H9 (cell line): ENCODE results near the gene RORC. TPM values are rescaled to one million over a fixed set of nuclear protein-coding genes. Genes with fewer than 3 reads are reported as not detected.

Experiments
- DNase-seq: peaks from one replicate; pipeline ENCODE4 v3.0.0-alpha.2; 2017
- H2AFZ ChIP-seq: one replicate; pipeline ENCODE4 v1.6.1; 2013; ENCODE audit warnings: mild to moderate bottlenecking, low read length, control low read depth, moderate library complexity
- H2AK5ac ChIP-seq: 2 replicates; pipeline ENCODE4 v1.6.1; 2013; ENCODE audit warnings: low read length, control low read depth, mixed read lengths; ENCODE audit not compliant: insufficient read length
- H2BK120ac ChIP-seq: one replicate; pipeline ENCODE4 v1.6.1; 2013; ENCODE audit warnings: low read depth, mild to moderate bottlenecking, low read length, control low read depth, inconsistent platforms; ENCODE audit not compliant: poor library complexity, severe bottlenecking
- H2BK12ac ChIP-seq: 2 replicates; pipeline ENCODE4 v1.6.1; 2013; ENCODE audit warnings: low read length, control low read depth, mixed read lengths, low read depth; ENCODE audit not compliant: insufficient read length
- H2BK15ac ChIP-seq: 2 replicates; pipeline ENCODE4 v1.6.1; 2013; ENCODE audit warnings: low read depth, low read length, control low read depth
- H2BK20ac ChIP-seq: one replicate; pipeline ENCODE4 v1.6.1; 2013; ENCODE audit warnings: low read depth, mild to moderate bottlenecking, low read length, control low read depth, inconsistent platforms; ENCODE audit not compliant: poor library complexity, severe bottlenecking
- H2BK5ac ChIP-seq: 2 replicates; pipeline ENCODE4 v1.6.1; 2013; ENCODE audit warnings: low read length, control low read depth, mixed read lengths; ENCODE audit not compliant: insufficient read length
- H3K14ac ChIP-seq: 2 replicates; pipeline ENCODE4 v1.6.1; 2013; ENCODE audit warnings: low read length, control low read depth; ENCODE audit not compliant: insufficient read depth
- H3K18ac ChIP-seq: 2 replicates; pipeline ENCODE4 v1.6.1; 2013; ENCODE audit warnings: low read depth, mild to moderate bottlenecking, mixed read lengths, low read length, control low read depth; ENCODE audit not compliant: insufficient read length
- H3K23ac ChIP-seq: 2 replicates; pipeline ENCODE4 v1.6.1; 2013; ENCODE audit warnings: low read length, control low read depth, mixed read lengths, low read depth; ENCODE audit not compliant: insufficient read length
- H3K23me2 ChIP-seq: 2 replicates; pipeline ENCODE4 v1.6.1; 2013; ENCODE audit warnings: low read depth, mild to moderate bottlenecking, mixed read lengths, low read length, control low read depth; ENCODE audit not compliant: insufficient read length, poor library complexity, severe bottlenecking
- H3K27ac ChIP-seq: 2 replicates; pipeline ENCODE4 v1.5.1; 2013; ENCODE audit warnings: low read length, control low read depth, mixed read lengths, low read depth; ENCODE audit not compliant: insufficient read length
- H3K27me3 ChIP-seq: 2 replicates; pipeline ENCODE4 v1.6.1; 2013; ENCODE audit warnings: low read length, control low read depth, inconsistent platforms; ENCODE audit not compliant: insufficient read depth
- H3K4ac ChIP-seq: 2 replicates; pipeline ENCODE4 v1.6.1; 2013; ENCODE audit warnings: low read depth, mild to moderate bottlenecking, control low read depth, inconsistent platforms, low read length, moderate library complexity
- H3K4me1 ChIP-seq: 2 replicates; pipeline ENCODE4 v1.6.1; 2013; ENCODE audit warnings: low read length, control low read depth, inconsistent platforms; ENCODE audit not compliant: insufficient read depth
- H3K4me2 ChIP-seq: 2 replicates; pipeline ENCODE4 v1.6.1; 2013; ENCODE audit warnings: low read length, control low read depth, mixed read lengths; ENCODE audit not compliant: insufficient read length, insufficient read depth
- H3K56ac ChIP-seq: 2 replicates; pipeline ENCODE4 v1.6.1; 2013; ENCODE audit warnings: low read depth, mild to moderate bottlenecking, mixed read lengths, low read length, control low read depth; ENCODE audit not compliant: insufficient read length
- H3K79me1 ChIP-seq: 2 replicates; pipeline ENCODE4 v1.6.1; 2013; ENCODE audit warnings: low read depth, mild to moderate bottlenecking, moderate library complexity, low read length, control low read depth, inconsistent platforms; ENCODE audit not compliant: insufficient read depth, poor library complexity, severe bottlenecking
- H3K79me2 ChIP-seq: 2 replicates; pipeline ENCODE4 v1.6.1; 2013; ENCODE audit warnings: low read length, control low read depth, inconsistent platforms; ENCODE audit not compliant: insufficient read depth
- H3K9ac ChIP-seq: 2 replicates; pipeline ENCODE4 v1.6.1; 2013; ENCODE audit warnings: low read length, control low read depth, mixed read lengths; ENCODE audit not compliant: insufficient read length; ENCODE audit errors: extremely low read depth
- H3K9me3 ChIP-seq: one replicate; pipeline ENCODE4 v1.6.1; 2013; ENCODE audit warnings: low read depth, low read length, inconsistent platforms; ENCODE audit not compliant: control insufficient read depth
- H3T11ph ChIP-seq: one replicate; pipeline ENCODE4 v1.6.1; 2013; ENCODE audit warnings: mild to moderate bottlenecking, low read length, control low read depth, inconsistent platforms
- H4K20me1 ChIP-seq: one replicate; pipeline ENCODE4 v1.6.1; 2013; ENCODE audit not compliant: control insufficient read depth, insufficient read length, insufficient read depth
- H4K5ac ChIP-seq: 2 replicates; pipeline ENCODE4 v1.6.1; 2013; ENCODE audit warnings: low read depth, mild to moderate bottlenecking, mixed read lengths, low read length, control low read depth; ENCODE audit not compliant: insufficient read length
- H4K8ac ChIP-seq: replicated peaks from 2 replicates; pipeline ENCODE4 v1.6.1; 2013; ENCODE audit warnings: low read length, control low read depth, mixed read lengths, low read depth; ENCODE audit not compliant: insufficient read length
- H4K91ac ChIP-seq: 2 replicates; pipeline ENCODE4 v1.6.1; 2013; ENCODE audit warnings: low read depth, mild to moderate bottlenecking, moderate library complexity, mixed read lengths, low read length, control low read depth; ENCODE audit not compliant: insufficient read length
- H3K27ac Mint-ChIP-seq, 3 experiments: 2 replicates in 2 of 3; 3 replicates in 1 of 3; pipeline ENCODE4 v1.8.0; 2020 to 2021; ENCODE audit warnings: mixed read lengths in 3 of 3, mild to moderate bottlenecking in 1 of 3, moderate library complexity in 1 of 3
- H3K27me3 Mint-ChIP-seq: 2 replicates; pipeline ENCODE4 v1.8.0; 2021; ENCODE audit warnings: low read depth, mild to moderate bottlenecking, moderate library complexity, mixed read lengths
- H3K36me3 Mint-ChIP-seq, 3 experiments: 2 replicates in 2 of 3; 3 replicates in 1 of 3; pipeline ENCODE4 v1.8.0; 2020 to 2021; ENCODE audit warnings: low read depth in 3 of 3, mixed read lengths in 3 of 3; ENCODE audit not compliant: insufficient read depth in 1 of 3
- H3K4me1 Mint-ChIP-seq, 2 experiments: 2 replicates each; pipeline ENCODE4 v1.8.0; 2020; ENCODE audit warnings: mixed read lengths in 2 of 2
- H3K4me3 Mint-ChIP-seq, 2 experiments: 2 replicates in 1 of 2; 3 replicates in 1 of 2; pipeline ENCODE4 v1.8.0; 2020 to 2021; ENCODE audit warnings: mild to moderate bottlenecking in 2 of 2, mixed read lengths in 2 of 2, moderate library complexity in 1 of 2
- H3K9me3 Mint-ChIP-seq, 2 experiments: 2 replicates in 1 of 2; 3 replicates in 1 of 2; pipeline ENCODE4 v1.8.0; 2020; ENCODE audit warnings: mild to moderate bottlenecking in 2 of 2, mixed read lengths in 2 of 2, moderate library complexity in 1 of 2
- WGBS: extraction: QIAGEN DNeasy Blood & Tissue Kit; methylation state at CpG from one replicate; pipeline ENCODE4 v1.1.7; 2013; ENCODE audit warnings: missing lambda C conversion rate, low lambda C conversion rate, mixed read lengths; ENCODE audit not compliant: insufficient read length; ENCODE audit errors: extremely low coverage; 5-methylcytosine and 5-hydroxymethylcytosine counted together
- total RNA-seq: library from RNA; stranded (reverse); gene quantifications from 2 replicates; pipeline ENCODE4 v1.2.1, GENCODE V29; 2021
- TF ChIP-seq, protein P1 (sequence below): fragments of 200-600 bp; sonication (generic); conservative IDR thresholded peaks from 3 replicates; pipeline ENCODE4 v1.8.0; 2021; ENCODE audit warnings: antibody characterized with exemption, mild to moderate bottlenecking

The RORC gene
- total RNA-seq, 1 experiment from 2014 or later = 0.52 TPM

GRCh38 chr1:151803915-151804314 is 27.7 kb downstream of the RORC start:
- H2BK5ac ChIP-seq = no peak overlapping the region
- no peak overlapping the region for H3K27ac ChIP-seq
- no peak overlapping the region for H3K56ac ChIP-seq
- H3K23ac ChIP-seq = no peak overlapping the region
- H3K4me1 ChIP-seq = no peaks in the 10 kb centered on the region
- no peak overlapping the region for H2BK20ac ChIP-seq
- H4K8ac ChIP-seq = no peak overlapping the region
- no peak overlapping the region for H3K4ac ChIP-seq
- no peaks in the 10 kb centered on the region for H3K79me1 ChIP-seq
- H3K27me3 ChIP-seq = 0 out of 2 replicates have a peak, but pooled peaks cover 2% of the 10 kb centered on the region
- TF ChIP-seq, protein P1, sequence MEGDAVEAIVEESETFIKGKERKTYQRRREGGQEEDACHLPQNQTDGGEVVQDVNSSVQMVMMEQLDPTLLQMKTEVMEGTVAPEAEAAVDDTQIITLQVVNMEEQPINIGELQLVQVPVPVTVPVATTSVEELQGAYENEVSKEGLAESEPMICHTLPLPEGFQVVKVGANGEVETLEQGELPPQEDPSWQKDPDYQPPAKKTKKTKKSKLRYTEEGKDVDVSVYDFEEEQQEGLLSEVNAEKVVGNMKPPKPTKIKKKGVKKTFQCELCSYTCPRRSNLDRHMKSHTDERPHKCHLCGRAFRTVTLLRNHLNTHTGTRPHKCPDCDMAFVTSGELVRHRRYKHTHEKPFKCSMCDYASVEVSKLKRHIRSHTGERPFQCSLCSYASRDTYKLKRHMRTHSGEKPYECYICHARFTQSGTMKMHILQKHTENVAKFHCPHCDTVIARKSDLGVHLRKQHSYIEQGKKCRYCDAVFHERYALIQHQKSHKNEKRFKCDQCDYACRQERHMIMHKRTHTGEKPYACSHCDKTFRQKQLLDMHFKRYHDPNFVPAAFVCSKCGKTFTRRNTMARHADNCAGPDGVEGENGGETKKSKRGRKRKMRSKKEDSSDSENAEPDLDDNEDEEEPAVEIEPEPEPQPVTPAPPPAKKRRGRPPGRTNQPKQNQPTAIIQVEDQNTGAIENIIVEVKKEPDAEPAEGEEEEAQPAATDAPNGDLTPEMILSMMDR = no peak
- H3K27ac Mint-ChIP-seq = no peak overlapping the region
- H4K5ac ChIP-seq = no peak overlapping the region
- no peaks in the 10 kb centered on the region for H3K36me3 Mint-ChIP-seq
- no peak overlapping the region for H3K18ac ChIP-seq
- peaks cover 3 to 15% of the 10 kb centered on the region in 2 experiments; a peak in 2 of 4 replicates for H3K4me1 Mint-ChIP-seq
- H4K20me1 ChIP-seq = no peaks in the 10 kb centered on the region
- no peak overlapping the region for H2BK12ac ChIP-seq
- H3K9me3 Mint-ChIP-seq = no peaks in the 10 kb centered on the region
- WGBS = no CpG with 5 or more reads among the region's 3 CpGs
- H2AK5ac ChIP-seq = no peak overlapping the region
- DNase-seq = no peak
- no peak overlapping the region for H2BK120ac ChIP-seq
- H2BK15ac ChIP-seq = no peak overlapping the region
- H3K79me2 ChIP-seq = no peaks in the 10 kb centered on the region
- no peak overlapping the region for H3K4me2 ChIP-seq
- H4K91ac ChIP-seq = no peak overlapping the region
- H3K27me3 Mint-ChIP-seq = peaks cover 11% of the 10 kb centered on the region
- no peak overlapping the region for H3T11ph ChIP-seq
- H3K4me3 Mint-ChIP-seq = no peak overlapping the region
- no peak overlapping the region for H2AFZ ChIP-seq
- H3K9ac ChIP-seq = no peak overlapping the region
- H3K23me2 ChIP-seq = no peaks in the 10 kb centered on the region
- H3K14ac ChIP-seq = no peak overlapping the region
- H3K9me3 ChIP-seq = no peaks in the 10 kb centered on the region
